SH-SY5Y (cell line): ENCODE measurements around the gene LARGE2.

Experiments used
- GATA2 ChIP-seq: IDR thresholded peaks from 2 replicates; pipeline ENCODE4 v1.6.1; 2011; ENCODE audit warnings: mild to moderate bottlenecking, low read depth, low read length
- GATA3 ChIP-seq: IDR thresholded peaks from 2 replicates; pipeline ENCODE4 v1.6.1; 2011; ENCODE audit warnings: low read depth, mild to moderate bottlenecking, low read length, moderate library complexity

GRCh38 chr11:45919806-45920530 is 2.5 kb upstream of the LARGE2 start:
- no peak for TF ChIP-seq GATA2
- no peak for TF ChIP-seq GATA3
